HG03432 (cell line): ENCODE measurements around the gene WNT7A.
"Not testable (repeated sequence)": the region's sequence is repeated elsewhere in the genome, so short reads cannot be mapped to it uniquely, and the experiment has no call there.

Experiments used
- ATAC-seq: cut with Tn5 transposase; IDR thresholded peaks from one replicate; pipeline ENCODE4 v1.9.1; 2021; ENCODE audit warnings: mild to moderate bottlenecking, moderate library complexity; ENCODE audit not compliant: unreplicated experiment

The WNT7A gene

DNA sequence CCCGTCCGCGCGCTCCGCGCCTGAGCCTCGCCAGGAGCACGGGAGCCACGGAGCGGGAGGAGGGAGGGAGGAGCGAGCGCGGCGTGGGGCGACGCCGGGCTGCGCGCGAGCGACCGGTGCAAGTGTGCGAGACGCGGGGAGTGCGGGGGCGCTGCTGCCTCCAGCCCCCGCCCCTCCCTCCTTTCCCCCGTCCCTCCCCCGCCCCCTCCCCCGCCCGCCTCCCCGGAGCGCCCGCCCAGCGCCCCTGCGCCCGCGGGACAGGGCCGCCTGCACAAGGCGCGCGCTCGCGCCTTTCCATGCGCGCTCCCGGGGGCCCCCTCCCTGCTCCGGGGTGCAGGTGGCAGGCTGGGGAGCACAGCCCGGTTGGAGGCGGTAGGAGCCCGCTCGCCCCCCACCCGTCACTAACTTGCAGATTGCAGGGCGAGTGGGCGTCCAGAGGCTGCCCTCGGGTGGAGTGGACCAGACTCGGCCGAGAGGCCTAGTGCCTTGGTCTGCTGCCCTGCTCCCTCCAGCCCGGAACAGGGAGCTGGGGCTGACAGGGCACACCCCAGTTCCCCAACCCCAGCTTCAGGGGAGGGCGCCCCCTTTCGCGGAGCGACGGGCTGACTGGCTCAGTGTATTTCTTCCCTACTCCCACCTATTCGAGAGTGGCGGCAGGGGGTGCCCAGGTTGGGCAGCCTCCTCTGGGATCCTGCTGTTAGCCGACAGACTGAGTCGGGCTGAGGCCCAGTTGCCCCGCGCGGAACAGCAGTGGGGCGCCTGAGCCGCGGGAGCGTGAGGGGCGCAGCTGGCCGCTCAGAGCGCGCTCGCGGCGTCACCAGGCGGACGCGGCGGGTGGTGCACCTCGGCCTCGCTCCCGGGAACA, at the start of gene WNT7A:
Gene WNT7A, minus strand, starts transcription at position 126 of the 865 bp plus-strand sequence. CDS start 255 bp downstream, outside the sequence.
- no peak for ATAC-seq

DNA sequence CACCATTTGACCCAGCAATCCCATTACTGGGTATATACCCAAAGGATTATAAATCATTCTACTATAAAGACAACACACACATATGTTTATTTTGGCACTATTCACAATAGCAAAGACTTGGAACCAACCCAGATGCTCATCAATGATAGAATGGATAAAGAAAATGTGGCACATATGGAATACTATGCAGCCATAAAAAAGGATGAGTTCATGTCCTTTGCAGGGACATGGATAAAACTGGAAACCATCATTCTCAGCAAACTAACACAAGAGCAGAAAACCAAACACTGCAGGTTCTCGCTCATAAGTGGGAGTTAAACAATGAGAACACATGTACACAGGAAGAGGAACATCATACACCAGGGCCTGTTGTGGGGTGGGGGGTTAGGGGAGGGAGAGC, 48.9 kb upstream of the WNT7A start:
- not testable (repeated sequence) for ATAC-seq

DNA sequence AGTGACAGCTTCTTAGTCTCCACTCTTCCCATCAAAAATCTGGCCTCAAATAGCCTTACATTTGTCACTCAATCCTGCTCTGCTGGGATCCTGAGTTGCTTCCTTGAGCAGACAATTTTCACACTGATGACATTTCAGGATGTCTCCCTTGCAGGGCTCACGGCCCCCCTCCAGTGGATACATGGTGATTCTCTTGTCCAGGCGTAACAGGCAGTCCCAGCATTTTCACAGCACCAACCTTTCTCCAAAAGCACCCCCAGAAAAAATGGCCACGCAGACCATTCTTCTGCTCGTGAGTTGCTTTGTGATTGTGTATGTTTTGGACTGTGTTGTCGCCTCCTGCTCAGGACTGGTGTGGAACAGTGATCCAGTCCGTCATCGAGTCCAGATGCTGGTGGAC, 47.4 kb upstream of the WNT7A start:
- no peak for ATAC-seq

DNA sequence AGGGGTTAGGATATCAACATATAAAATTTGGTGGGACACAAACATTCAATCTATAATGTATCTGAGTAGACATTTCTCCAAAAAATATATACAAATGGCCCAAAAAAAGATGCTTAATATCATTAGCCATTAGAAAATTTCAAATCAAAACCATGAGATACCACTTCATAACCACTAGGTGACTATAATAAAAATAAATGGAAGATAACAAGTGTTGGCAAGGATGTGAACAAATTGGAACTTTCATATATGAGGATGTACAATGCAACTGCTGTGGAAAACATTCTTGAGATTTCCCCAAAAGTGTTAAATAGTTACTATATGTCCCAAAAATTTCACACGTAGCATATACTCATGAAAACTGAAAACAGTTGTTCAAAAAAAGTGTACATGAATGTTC, 36.5 kb upstream of the WNT7A start:
- ATAC-seq: no peak

DNA sequence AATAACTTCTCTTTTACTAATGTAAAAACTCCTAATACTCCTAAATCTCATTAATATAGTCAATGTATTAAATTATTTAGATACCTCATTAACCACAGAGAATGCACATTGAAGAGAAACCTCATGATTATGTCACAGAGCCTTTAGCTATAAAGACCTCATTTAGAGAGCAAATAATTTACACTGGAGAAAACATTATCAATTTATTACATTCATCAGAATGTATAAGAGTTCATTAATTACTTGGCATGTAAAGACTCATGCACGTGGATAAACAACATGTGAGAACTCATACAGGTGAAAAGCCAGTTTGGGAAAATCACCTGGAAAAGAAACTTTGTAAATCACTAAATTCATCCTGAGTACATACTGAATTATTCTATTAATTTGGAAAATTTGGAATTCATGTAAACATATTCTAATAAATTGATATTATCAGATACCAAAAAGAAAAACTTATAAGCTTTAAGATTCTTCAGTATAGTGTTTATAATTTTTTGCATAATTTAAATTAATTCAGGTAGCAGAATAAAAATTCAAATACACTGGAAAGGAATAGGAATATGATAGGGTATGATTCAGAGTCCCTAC, 22.9 kb upstream of the WNT7A start:
- ATAC-seq: no peak

DNA sequence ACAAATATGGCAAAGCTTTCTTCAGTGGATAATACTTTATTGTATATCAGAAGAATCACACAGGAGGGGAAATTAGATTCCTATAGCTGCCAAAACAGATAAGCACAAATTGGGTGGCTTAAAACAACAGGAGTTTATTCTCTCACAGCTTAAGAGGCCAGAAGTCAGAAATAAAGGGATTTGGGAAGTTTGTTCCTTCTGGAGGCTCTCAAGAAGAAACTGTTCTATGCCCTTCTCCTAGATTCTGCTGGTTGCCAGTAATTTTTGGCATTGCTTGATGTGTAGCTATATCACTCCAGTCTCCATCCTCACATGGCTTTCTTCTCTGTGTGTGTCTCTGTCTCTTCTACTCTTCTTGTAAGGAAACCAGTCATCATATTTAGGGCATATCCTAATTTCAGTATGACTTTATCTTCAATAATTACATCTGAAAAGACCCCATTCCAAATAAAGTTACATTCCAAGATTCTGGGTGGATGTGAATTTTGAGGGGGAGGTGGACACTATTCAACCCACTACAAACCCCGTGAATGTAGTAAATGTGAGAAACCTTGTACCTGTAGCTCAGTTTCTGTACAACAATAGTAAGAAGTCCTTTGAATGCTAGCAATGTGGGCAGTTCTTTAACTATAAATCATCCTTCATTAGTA, 22.2 kb upstream of the WNT7A start:
- ATAC-seq: no peak

DNA sequence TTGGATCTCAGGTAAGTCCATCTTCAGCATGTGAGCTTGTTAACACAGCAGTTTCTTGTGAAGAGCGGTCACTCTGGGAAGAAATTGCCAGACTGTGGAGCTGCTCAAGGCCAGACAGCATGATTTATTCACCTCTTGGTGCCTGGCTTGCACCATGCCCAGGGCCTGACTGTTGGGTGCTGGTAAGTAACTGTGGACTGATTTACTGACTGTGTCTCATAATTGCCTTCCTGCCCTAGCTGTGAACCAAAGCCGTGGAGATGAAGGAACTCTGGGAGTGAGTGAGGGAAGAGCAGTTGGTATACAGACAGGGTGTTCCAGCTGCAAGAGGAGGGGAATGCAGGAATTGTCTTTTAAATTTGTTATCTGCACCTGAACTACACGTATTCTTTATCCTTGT, 18.5 kb upstream of the WNT7A start:
- ATAC-seq: no peak

DNA sequence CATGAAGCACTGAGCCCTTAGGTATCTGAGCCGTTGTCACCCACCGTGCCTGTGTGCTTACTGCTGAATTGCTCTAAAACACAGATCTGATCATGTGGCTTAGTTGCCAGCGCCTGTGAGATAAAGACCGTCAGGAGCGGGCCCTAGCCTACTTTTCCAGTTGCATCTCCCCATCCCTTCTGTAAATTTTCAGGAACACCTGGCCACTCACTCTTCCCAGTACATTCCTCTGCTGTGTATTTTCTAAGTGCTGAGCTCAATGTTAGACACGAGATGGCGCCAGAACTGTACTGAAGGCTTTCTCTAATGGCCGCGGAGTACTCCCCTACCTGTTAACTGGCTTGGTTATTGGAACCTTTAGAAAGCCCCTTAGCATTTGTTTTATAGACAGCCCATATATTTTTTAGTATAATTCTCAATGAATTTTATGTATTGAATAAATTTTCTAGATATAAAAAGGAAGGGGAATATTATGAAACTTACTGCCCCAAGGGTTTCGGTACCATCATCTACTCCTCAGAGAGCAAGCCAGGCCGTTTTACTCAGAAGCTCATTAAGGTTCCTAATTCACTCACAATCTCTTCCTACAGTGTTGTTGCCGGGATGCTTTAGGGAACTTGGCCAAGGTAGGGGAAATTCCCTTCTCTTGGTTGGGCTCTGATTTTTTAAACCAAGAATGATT, 16.7 kb upstream of the WNT7A start:
- peak; percentile 40 for ATAC-seq

DNA sequence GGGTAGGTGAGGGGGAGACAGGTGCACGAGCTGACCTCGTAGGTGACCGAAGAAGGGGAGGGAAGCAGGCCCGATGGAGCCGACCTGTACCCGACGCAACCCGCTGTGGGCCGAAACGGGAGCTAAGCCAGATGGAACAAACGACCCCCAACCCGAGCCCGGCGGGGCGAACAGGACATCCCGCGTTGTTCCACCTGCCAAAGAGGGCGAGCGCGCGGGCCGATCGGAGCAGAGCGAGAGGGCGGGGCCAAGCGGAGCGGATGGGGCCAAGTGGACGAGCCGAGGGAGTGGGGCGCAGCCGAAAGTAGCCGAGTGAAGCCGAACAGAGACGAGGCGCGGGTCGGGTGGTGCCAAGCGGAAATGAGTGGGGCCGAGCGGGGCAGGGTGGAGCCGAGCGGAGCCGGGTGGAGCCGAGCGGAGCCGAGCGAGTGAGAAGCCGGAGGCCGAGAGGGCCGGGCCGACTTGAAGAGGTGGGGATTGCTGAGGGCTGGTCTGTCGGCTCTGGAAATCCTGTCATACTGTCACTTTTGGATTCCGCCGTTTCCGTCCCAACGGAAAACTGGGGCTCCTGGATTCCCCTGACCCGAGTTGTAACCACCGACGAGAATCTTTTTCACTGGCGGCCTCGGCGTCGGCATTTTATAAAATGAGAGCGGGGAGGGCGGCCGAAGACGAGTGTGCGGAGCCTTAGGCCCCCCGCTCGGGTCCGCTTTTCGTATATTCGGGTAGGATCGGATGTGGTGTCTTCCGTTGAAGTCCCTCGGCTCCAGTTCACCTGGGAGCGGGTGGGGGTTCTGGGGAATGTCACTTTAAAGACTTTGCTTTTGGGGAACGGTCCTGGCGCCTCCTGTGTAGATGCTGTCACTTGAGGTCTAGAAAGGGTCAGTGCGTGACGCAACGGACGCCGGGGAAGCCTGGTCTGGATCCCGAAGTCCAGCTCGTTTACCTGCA, 15.6 kb upstream of the WNT7A start:
- ATAC-seq: peak; percentile 100

DNA sequence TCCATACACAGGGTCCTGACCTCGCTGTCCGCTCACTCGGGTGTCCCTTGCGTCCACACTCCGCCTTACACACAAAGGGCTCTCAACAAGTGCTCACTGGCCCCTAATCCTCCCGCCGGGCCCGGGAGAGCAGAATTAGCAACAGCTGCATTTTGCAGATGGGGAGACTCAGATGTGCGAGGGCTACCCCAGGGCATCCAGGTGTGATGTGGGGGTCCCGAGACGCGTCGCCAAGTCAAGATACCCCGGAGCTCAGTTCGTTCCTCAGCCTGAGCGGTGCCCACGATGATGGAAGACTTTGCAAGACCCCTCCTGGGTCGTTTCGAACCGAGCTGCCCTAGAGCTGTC, 14.9 kb upstream of the WNT7A start:
- no peak for ATAC-seq

DNA sequence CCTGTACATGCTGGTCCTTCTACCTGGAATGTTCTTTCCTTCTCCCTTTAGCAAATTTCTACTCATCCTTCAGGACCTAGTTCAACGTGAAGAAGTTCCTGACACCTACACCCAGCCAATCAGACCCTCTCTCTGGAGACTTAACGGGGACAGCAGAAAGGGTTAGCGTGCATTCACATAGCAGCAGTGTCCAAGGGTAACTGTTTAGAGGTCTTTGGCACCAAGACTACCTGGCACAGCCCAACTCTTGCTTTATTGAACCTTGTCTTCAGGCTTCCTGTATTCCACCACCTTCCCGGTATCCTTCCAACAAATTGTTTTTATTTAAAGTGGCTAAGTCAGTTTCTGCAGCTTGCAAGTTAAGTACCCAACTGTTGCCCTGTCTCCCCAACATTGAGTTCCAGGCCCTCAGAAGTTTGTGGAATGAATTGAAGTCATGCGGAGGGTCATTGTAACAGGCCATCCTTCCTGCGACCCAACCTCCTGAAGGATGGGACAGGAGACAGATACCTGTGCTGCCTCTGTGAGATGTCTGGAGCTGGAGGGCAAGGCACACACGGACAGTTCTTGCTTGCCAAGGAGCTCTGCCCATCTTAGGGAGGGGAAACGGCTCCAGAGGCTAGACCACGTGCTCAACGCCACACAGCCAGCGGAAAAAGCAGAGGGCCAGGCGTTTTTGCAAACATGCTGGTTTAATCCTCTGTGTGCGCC, 14.4 kb upstream of the WNT7A start:
- no peak for ATAC-seq

DNA sequence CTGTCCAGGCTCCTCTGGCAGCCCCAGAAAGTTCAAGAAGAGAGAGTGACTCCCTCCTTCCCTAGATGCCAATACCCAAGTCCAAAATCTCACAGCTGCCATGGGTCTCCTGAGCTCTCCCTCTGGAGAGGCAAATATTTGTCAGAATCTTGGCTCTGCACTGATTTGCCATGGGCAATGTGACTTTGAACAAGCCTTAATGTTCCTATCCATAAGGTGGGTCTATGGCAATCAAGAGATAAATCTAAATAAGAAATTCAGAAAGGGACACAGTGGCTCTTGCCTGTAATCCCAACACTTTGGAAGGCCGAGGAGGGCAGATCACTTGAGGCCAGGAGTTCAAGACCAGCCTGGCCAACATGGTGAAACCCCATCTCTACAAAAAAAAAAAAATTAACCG, 12.4 kb upstream of the WNT7A start:
- ATAC-seq: no peak

DNA sequence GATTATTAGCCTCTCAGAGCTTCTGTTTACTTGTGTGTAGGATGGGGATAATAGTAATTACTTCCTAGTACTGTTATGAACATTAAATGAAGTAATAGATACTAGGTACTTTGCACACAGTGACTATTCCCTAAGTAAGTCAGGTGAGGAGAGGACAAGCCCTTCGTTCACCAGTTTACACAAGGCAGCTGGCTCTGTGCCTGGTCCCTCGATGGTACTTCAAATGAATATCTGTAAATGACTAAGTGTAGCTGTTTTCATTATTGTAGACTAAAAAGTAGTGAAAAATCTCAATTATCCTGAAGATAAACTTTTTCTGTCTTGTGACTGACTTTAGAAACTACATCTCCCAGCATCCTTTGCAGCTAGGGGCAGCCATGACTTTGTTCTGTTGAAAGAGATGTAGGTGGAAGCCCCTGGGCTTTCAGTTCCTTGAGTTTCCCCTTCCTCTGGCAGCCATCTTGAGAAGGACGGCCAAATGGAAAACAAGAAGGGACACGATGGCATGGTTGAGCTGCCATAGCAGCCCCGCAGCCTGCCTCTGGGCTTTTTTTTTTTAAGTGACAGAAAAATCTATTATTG, 11.7 kb upstream of the WNT7A start:
- no peak for ATAC-seq

DNA sequence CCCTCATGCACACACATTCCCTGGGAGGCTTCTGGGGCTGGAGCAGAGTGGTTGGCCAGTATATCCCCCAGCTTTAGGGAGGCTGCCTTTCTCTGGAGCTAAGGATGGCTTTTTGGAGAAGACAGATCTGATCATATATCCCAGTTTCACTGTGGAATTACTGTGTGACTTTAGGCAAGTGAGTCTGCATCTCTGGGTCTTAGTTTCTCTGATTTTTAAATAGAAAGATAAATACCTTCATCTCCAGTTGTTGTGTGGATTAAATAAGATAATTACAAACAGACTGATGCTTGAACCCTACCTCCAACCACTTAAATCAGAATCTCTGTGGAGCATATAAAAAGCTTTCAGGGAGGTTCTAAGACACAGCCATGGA, 11.1 kb upstream of the WNT7A start:
- no peak for ATAC-seq

DNA sequence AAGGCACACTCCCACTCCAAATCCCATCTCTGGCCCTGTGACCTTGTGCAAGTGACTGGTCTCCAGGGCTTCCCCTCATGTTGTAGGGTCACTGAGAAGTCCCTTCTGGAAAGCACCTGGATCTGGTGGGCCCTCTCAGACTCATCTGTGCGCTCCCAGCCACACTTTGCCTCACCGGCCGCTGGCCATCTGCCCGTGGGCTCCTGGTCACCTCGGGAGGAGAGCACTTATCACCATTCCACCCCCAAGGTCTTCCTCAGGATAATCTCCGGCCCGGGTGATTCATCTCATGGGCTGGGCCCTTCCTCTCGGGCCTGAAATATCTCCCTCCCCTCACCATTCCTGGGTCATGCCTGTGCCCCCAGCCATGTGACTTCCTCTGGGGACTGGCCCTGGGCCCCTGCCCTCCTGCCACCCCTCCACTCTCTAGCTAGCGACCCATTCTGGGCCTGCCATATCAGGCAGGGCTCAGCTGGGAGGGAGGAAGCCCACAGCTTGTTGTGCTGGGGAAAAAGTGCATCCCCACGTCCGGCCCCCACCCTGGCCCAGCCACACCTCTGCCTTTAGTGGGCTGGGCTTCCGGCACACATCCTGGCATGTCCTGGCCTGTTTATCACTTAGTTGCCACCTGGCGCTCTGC, 10.6 kb upstream of the WNT7A start:
- no peak for ATAC-seq

DNA sequence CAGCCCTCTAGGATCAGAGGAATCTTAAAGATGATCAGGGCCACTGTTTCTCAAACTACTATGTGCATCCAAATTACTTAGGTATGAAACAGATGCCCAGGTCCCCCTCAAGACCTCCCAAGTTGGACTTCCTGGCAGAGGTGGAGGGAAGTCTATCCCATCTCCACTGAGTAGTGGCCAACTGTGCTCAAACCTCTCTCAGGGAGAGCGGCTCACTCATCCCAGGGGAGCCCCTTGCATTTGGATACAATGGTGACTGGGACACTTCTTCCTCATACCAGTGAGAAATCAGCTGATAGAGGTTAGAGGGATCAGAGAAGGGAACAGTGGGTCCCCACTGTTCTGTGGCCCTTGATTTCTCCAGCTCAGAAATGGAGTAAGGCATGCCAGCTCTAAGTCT, 8.7 kb upstream of the WNT7A start:
- ATAC-seq: no peak

DNA sequence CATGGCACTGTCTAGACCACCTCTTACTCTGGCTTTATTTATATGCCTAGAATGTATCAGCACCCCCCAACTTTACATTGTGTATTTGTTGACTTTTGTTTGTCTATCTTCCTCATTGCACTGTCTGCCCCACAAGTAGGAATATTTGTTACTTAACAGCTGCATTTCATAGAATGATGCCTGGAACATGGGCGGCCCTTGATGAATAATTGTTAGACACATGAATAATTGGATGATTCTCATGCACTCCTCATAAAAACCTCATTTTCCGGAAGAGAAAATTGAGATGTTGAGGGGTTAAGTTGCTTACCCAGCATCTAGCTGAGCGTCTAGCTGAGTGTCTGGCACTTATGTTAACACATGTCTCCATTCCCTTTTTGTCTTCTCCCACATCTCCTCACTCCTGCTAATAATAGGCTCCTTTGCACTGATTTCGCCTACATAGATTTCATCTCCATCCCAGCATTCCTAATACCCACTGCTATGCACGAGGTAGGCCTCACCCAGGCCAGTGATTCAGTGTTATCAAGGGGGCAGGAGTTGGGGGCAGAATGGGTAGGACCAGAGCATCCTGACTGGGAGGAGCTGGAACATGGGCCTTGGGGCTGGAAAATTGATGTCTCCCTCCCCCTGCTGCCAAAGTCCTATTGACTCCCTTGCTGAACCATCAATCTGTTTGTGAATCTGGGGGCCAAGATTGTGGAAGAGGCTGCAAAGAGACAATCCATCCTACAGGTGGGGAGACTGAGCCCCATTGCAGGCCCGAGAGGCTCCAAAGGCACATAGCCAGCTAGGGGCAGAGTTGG, 7.8 kb upstream of the WNT7A start:
- no peak for ATAC-seq

DNA sequence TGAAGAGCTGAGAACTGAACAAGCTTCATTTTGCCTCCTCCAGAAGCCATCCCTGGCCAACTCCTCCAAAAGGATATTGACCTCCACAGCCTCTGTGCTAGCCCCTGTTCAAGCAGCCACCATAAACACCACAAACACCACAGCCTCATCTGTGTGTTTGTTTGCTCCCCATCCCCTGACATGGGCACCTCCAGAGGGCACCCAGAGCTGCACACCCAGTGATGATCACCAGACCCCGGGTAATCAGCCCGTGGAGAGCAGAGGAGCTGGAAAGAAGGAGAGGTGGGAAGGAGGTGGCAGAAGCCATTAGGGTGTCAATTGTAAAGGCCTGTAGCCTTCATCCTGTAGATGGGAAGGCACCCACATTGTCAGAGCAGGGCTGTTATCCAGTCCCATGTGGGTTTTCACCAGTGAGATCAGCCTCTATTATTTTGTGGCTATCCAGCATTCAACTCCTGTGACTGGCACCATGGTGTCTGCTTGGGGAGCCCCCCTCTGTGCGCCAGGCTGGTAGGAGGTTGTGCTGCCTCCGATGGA, 6.8 kb upstream of the WNT7A start:
- no peak for ATAC-seq
